ENCODE data around the gene ZCCHC24.

GRCh38 chr10:79384773-79385391 lies 60.5 kb downstream of the ZCCHC24 start:
- TF ChIP-seq POLR2A (IDR thresholded peaks at IDR 0.05; ENCODE audit: low read depth, low read length) = no peak
- TF ChIP-seq POLR2AphosphoS5 (IDR thresholded peaks at IDR 0.05; ENCODE audit: low read depth, low read length) = no peak
- TF ChIP-seq TAF1 (IDR thresholded peaks at IDR 0.05; ENCODE audit: borderline replicate concordance, low read depth, low read length) = no peak
